ENCODE data around the gene MDFIC. TPM values are rescaled to one million over a fixed set of nuclear protein-coding genes. Genes with fewer than 3 reads are reported as not detected.

The MDFIC gene
- polyA plus RNA-seq, 4 donors = 0.67 to 10.5 (median 4.9) TPM

DNA sequence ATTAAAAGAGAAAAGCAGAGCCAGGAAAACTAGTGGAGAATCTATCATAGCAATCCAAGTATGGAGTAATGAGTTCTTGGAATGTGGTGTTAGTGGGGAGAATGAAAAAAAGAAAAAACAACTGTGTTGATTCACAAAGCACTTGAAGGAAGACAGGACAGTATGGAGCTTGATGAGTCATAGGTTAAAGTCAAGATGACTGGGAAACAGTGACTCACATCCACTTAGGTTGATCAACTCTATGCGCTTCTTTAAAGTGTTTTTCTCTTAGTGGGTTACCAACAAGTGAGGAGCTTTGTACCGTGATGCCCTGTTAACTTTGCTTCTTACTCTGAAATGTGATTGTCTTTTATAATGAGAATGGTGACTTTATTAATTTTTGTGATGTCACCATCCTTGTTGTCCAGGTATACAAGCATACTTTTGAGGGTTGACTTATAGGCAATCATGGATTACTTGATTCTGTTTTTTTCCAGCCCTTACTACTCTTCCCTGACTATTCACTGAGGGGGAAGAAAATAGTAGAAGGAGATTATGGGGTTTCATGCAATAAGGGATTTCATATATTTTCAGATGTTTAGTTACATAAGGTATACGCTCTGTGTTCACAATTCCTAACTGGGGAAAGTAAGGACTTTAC, 32.1 kb upstream of the MDFIC start:
- WGBS, 3 donors = 53 to 66% (median 58%) methylated on average over 3 of the region's 3 CpGs
- Histone ChIP-seq H3K27me3 (ENCODE audit: control insufficient read depth in 3 of 3, insufficient read depth in 3 of 3, low read length in 3 of 3) (no peaks in the 10 kb centered on the region), H3K36me3 (ENCODE audit: control insufficient read depth in 3 of 3, insufficient read depth in 2 of 3, low read depth in 1 of 3, low read length in 3 of 3) (no peaks in the 10 kb centered on the region), H3K27ac (ENCODE audit: low read depth in 1 of 3, low read length in 2 of 3) (no peak overlapping the region), H3K4me1 (ENCODE audit: control insufficient read depth in 3 of 3, insufficient read depth in 2 of 3, low read depth in 1 of 3, low read length in 2 of 3) (no peaks in the 10 kb centered on the region), H3K9me3 (ENCODE audit: control insufficient read depth in 2 of 2, insufficient read depth in 1 of 2, low read depth in 1 of 2, low read length in 1 of 2) (no peaks in the 10 kb centered on the region), H3K4me3 (ENCODE audit: low read depth in 1 of 3, low read length in 3 of 3) (no peak overlapping the region)
- DNase-seq (peak; percentile 48 to 54), FAIRE-seq (no peak)

DNA sequence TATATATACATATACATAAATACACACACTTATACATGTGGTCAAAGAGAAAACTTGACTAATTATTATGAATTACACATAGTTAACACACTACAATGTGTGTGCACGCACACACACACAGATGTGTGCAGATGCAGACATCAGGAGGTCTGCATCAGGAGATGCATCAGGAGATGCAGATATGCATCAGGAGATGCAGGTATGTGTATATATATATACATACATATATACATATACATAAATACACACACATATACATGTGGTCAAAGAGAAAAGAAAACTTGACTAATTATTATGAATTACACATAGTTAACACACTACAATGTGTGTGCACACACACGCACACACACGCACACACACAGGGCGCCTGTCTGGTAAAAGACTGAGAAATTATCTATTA, 31.3 kb upstream of the MDFIC start:
- Histone ChIP-seq H3K4me3 (ENCODE audit: low read depth in 1 of 3, low read length in 3 of 3) (no peak overlapping the region), H3K4me1 (ENCODE audit: control insufficient read depth in 3 of 3, insufficient read depth in 2 of 3, low read depth in 1 of 3, low read length in 2 of 3) (no peaks in the 10 kb centered on the region), H3K27ac (ENCODE audit: low read depth in 1 of 3, low read length in 2 of 3) (no peak overlapping the region), H3K9me3 (ENCODE audit: control insufficient read depth in 2 of 2, insufficient read depth in 1 of 2, low read depth in 1 of 2, low read length in 1 of 2) (no peaks in the 10 kb centered on the region), H3K36me3 (ENCODE audit: control insufficient read depth in 3 of 3, insufficient read depth in 2 of 3, low read depth in 1 of 3, low read length in 3 of 3) (no peaks in the 10 kb centered on the region), H3K27me3 (ENCODE audit: control insufficient read depth in 3 of 3, insufficient read depth in 3 of 3, low read length in 3 of 3) (no peaks in the 10 kb centered on the region)
- no peak for FAIRE-seq
- 94 to 96% (median 95%) methylated on average over 4 of the region's 4 CpGs for WGBS, 3 donors
- no peak for DNase-seq

DNA sequence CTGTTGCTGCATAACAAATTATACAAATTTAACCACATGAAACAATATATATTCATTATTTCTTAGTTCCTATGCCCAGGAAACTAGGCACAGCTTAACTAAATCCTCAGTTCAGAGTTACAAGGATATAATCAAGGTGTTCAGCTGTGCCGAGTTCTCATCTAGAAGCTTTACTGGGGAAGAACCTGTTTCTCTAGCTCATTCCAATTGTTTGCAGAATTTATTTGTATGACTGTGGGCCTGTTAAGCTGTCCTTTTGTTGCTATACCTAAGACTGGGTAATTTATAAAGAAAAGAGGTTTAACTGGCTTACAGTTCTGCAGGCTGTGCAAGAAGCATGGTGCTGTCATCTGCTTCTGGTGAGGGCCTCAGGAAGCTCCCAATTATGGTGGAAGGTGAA, 21.8 kb upstream of the MDFIC start:
- Histone ChIP-seq H3K27ac (ENCODE audit: low read depth in 1 of 3, low read length in 2 of 3) (no peak overlapping the region), H3K4me1 (ENCODE audit: control insufficient read depth in 3 of 3, insufficient read depth in 2 of 3, low read depth in 1 of 3, low read length in 2 of 3) (no peaks in the 10 kb centered on the region), H3K36me3 (ENCODE audit: control insufficient read depth in 3 of 3, insufficient read depth in 2 of 3, low read depth in 1 of 3, low read length in 3 of 3) (no peaks in the 10 kb centered on the region), H3K27me3 (ENCODE audit: control insufficient read depth in 3 of 3, insufficient read depth in 3 of 3, low read length in 3 of 3) (no peaks in the 10 kb centered on the region), H3K4me3 (ENCODE audit: low read depth in 1 of 3, low read length in 3 of 3) (no peak overlapping the region), H3K9me3 (ENCODE audit: control insufficient read depth in 2 of 2, insufficient read depth in 1 of 2, low read depth in 1 of 2, low read length in 1 of 2) (no peaks in the 10 kb centered on the region)
- DNase-seq = no peak
- FAIRE-seq = no peak
- 49 to 87% (median 58%) methylated on average over 1 of the region's 1 CpG for WGBS, 3 donors

DNA sequence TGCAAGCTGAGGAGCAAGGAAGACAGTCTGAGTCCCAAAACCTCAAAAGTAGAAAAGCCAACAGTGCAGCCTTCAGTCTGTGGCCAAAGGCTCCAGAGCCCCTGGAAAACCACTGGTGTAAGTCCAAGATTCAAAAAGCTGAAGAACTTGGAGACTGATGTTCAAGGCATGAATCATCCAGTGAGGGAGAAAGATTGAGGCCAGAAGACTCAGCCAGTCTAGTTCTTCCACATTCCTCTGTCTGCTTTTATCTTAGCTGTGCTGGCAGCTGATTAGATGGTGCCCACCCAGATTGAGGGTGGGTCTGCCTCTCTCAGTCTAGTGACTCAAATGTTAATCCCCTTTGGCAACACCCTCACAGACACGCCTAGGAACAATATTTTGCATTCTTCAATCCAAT, 20.1 kb upstream of the MDFIC start:
- FAIRE-seq (no peak), DNase-seq (no peak)
- no peaks in the 10 kb centered on the region for H3K4me1 ChIP-seq (ENCODE audit: control insufficient read depth in 3 of 3, insufficient read depth in 2 of 3, low read depth in 1 of 3, low read length in 2 of 3)
- 38 to 64% (median 41%) methylated on average over 1 of the region's 1 CpG for WGBS, 3 donors
- no peak overlapping the region for H3K27ac ChIP-seq (ENCODE audit: low read depth in 1 of 3, low read length in 2 of 3)
- no peaks in the 10 kb centered on the region for H3K9me3 ChIP-seq (ENCODE audit: control insufficient read depth in 2 of 2, insufficient read depth in 1 of 2, low read depth in 1 of 2, low read length in 1 of 2)
- no peak overlapping the region for H3K4me3 ChIP-seq (ENCODE audit: low read depth in 1 of 3, low read length in 3 of 3)
- H3K27me3 ChIP-seq (ENCODE audit: control insufficient read depth in 3 of 3, insufficient read depth in 3 of 3, low read length in 3 of 3) = no peaks in the 10 kb centered on the region
- H3K36me3 ChIP-seq (ENCODE audit: control insufficient read depth in 3 of 3, insufficient read depth in 2 of 3, low read depth in 1 of 3, low read length in 3 of 3) = no peaks in the 10 kb centered on the region

DNA sequence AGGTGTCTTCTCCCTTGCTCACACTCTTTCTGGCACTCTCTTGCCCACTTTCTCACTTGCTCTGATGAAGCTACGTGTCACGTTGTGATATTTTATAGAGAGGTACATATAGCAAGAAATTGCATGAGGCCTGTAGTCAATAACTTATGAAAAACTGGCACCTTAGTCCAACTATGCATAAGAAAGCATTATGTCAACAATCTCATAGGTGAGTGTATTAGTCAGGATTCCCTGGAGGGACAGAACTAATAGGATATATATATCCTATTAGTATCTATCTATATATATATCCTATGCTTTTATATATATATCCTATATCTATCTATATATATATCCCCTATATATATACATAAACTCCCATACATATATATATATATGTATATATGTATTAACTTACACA, 18.8 kb upstream of the MDFIC start:
- no peak for FAIRE-seq
- no peak overlapping the region for H3K27ac ChIP-seq (ENCODE audit: low read depth in 1 of 3, low read length in 2 of 3)
- H3K4me1 ChIP-seq (ENCODE audit: control insufficient read depth in 3 of 3, insufficient read depth in 2 of 3, low read depth in 1 of 3, low read length in 2 of 3) = no peaks in the 10 kb centered on the region
- DNase-seq = no peak
- WGBS, 3 donors = 88 to 92% (median 91%) methylated on average over 2 of the region's 2 CpGs
- no peak overlapping the region for H3K4me3 ChIP-seq (ENCODE audit: low read depth in 1 of 3, low read length in 3 of 3)
- no peaks in the 10 kb centered on the region for H3K27me3 ChIP-seq (ENCODE audit: control insufficient read depth in 3 of 3, insufficient read depth in 3 of 3, low read length in 3 of 3)
- H3K9me3 ChIP-seq (ENCODE audit: control insufficient read depth in 2 of 2, insufficient read depth in 1 of 2, low read depth in 1 of 2, low read length in 1 of 2) = no peaks in the 10 kb centered on the region
- H3K36me3 ChIP-seq (ENCODE audit: control insufficient read depth in 3 of 3, insufficient read depth in 2 of 3, low read depth in 1 of 3, low read length in 3 of 3) = no peaks in the 10 kb centered on the region

DNA sequence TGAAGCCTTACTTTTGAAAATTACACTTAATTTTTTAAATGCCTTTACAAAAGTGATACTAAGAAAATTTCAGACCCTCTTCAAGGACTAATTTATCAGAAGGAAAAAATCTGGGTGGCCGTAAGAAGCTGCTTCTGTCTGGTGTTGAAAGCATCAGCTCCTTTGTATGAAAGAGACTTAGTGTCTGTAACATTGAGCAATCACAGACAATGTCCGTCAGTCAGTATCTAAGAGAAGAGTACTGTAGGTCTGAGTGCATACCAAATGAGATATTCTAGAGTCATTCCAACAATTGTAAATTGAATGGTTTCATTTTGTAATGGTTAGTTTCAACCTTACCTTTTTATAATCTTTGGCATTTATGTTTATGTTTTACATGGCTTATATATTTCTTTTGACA, 11.1 kb upstream of the MDFIC start:
- Histone ChIP-seq H3K4me1 (ENCODE audit: control insufficient read depth in 3 of 3, insufficient read depth in 2 of 3, low read depth in 1 of 3, low read length in 2 of 3) (no peaks in the 10 kb centered on the region), H3K36me3 (ENCODE audit: control insufficient read depth in 3 of 3, insufficient read depth in 2 of 3, low read depth in 1 of 3, low read length in 3 of 3) (no peaks in the 10 kb centered on the region), H3K4me3 (ENCODE audit: low read depth in 1 of 3, low read length in 3 of 3) (no peak overlapping the region), H3K27ac (ENCODE audit: low read depth in 1 of 3, low read length in 2 of 3) (no peak overlapping the region), H3K9me3 (ENCODE audit: control insufficient read depth in 2 of 2, insufficient read depth in 1 of 2, low read depth in 1 of 2, low read length in 1 of 2) (no peaks in the 10 kb centered on the region), H3K27me3 (ENCODE audit: control insufficient read depth in 3 of 3, insufficient read depth in 3 of 3, low read length in 3 of 3) (no peaks in the 10 kb centered on the region)
- WGBS, 3 donors = 75 to 82% (median 77%) methylated on average over 2 of the region's 2 CpGs
- DNase-seq (no peak), FAIRE-seq (no peak)

DNA sequence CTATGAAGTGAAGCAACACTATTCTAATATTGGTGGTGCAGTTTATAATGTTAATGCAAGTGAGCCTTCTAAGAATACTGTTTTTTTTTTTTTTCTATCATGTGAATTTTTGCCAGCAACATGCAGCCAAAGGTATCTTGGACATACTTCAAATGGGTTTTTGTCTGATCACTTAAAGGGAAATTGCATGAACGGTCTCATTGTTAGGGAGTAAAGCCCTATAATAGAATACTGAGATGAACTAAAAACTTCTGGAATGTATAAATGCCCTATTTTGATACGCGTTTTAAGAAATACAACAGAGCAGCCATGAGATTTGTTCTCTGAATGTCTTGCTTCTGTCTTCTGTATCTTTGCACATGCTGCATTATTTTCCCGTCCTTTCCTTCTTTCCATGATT, 10.5 kb upstream of the MDFIC start:
- 78 to 95% (median 89%) methylated on average over 4 of the region's 4 CpGs for WGBS, 3 donors
- H3K4me3 ChIP-seq (ENCODE audit: low read depth in 1 of 3, low read length in 3 of 3) = no peak overlapping the region
- FAIRE-seq (no peak), DNase-seq (no peak)
- H3K27me3 ChIP-seq (ENCODE audit: control insufficient read depth in 3 of 3, insufficient read depth in 3 of 3, low read length in 3 of 3) = no peaks in the 10 kb centered on the region
- no peaks in the 10 kb centered on the region for H3K4me1 ChIP-seq (ENCODE audit: control insufficient read depth in 3 of 3, insufficient read depth in 2 of 3, low read depth in 1 of 3, low read length in 2 of 3)
- H3K27ac ChIP-seq (ENCODE audit: low read depth in 1 of 3, low read length in 2 of 3) = no peak overlapping the region
- no peaks in the 10 kb centered on the region for H3K9me3 ChIP-seq (ENCODE audit: control insufficient read depth in 2 of 2, insufficient read depth in 1 of 2, low read depth in 1 of 2, low read length in 1 of 2)
- H3K36me3 ChIP-seq (ENCODE audit: control insufficient read depth in 3 of 3, insufficient read depth in 2 of 3, low read depth in 1 of 3, low read length in 3 of 3) = no peaks in the 10 kb centered on the region

DNA sequence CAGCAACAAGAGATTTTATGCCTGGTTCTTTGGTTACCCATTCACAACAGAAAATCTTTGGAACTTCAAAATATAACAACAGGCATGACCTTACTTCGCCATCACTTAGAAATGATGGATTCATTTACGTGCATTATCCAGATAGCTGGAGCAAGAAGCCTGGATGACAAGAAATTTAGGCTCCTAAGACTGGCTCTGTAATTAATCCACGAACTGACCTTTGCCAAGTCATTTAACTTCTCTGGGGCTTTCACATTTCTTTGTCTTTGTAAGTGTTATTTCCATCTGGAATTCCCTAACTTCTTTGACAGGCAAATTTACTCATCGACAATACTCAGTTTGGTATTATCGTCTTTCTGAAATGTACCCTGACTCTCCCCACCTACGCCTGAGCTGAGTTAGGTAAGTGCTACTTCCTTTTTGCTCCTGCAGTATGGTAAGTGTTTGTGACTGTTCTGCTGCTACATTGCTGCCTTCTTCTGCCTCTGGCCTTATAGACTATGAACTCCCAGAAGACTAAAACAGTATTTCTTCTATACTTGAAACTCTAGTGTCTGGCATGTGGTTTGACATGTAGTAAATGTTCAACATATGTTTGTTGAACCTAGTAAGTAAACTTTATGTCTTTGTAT, 5.5 kb upstream of the MDFIC start:
- no peaks in the 10 kb centered on the region for H3K9me3 ChIP-seq (ENCODE audit: control insufficient read depth in 2 of 2, insufficient read depth in 1 of 2, low read depth in 1 of 2, low read length in 1 of 2)
- H3K27ac ChIP-seq (ENCODE audit: low read depth in 1 of 3, low read length in 2 of 3) = peak overlapping the region in 1 of 3 donors; percentile 36
- WGBS, 3 donors = 69 to 72% (median 72%) methylated on average over 6 of the region's 6 CpGs
- H3K36me3 ChIP-seq (ENCODE audit: control insufficient read depth in 3 of 3, insufficient read depth in 2 of 3, low read depth in 1 of 3, low read length in 3 of 3) = no peaks in the 10 kb centered on the region
- DNase-seq (no peak), FAIRE-seq (no peak)
- H3K27me3 ChIP-seq (ENCODE audit: control insufficient read depth in 3 of 3, insufficient read depth in 3 of 3, low read length in 3 of 3) = no peaks in the 10 kb centered on the region
- H3K4me1 ChIP-seq (ENCODE audit: control insufficient read depth in 3 of 3, insufficient read depth in 2 of 3, low read depth in 1 of 3, low read length in 2 of 3) = no peaks in the 10 kb centered on the region
- no peak overlapping the region for H3K4me3 ChIP-seq (ENCODE audit: low read depth in 1 of 3, low read length in 3 of 3)

All from small intestine (tissue), 7 donors.